Measurements from ENCODE around the gene KRTAP3-3.

DNA sequence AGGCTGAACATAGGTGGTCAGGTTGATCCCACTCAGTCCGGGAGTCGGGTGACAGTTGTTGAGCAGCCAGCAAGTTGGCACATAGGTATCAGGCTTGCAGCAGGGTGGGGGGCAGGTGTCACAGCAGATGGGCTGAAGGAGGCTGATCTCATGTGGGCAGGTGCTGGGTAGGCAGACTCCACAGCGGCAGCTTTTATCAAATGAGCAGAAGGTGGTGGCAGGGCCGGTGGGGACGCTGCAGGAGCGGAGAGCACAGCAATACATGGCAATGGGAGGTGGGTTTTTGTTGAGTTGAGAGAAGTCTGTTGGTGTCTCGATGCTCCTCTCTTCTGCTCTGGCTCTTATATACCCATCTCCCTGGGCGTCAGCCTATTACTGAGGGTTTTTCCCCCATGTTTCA lies 14.8 kb upstream of the KRTAP3-3 start, which contains the start of gene KRTAP3-1:
- TF ChIP-seq, protein P1, sequence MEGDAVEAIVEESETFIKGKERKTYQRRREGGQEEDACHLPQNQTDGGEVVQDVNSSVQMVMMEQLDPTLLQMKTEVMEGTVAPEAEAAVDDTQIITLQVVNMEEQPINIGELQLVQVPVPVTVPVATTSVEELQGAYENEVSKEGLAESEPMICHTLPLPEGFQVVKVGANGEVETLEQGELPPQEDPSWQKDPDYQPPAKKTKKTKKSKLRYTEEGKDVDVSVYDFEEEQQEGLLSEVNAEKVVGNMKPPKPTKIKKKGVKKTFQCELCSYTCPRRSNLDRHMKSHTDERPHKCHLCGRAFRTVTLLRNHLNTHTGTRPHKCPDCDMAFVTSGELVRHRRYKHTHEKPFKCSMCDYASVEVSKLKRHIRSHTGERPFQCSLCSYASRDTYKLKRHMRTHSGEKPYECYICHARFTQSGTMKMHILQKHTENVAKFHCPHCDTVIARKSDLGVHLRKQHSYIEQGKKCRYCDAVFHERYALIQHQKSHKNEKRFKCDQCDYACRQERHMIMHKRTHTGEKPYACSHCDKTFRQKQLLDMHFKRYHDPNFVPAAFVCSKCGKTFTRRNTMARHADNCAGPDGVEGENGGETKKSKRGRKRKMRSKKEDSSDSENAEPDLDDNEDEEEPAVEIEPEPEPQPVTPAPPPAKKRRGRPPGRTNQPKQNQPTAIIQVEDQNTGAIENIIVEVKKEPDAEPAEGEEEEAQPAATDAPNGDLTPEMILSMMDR (IDR thresholded peaks at IDR 0.05), result no peak
- TF ChIP-seq POLR2AphosphoS5 (IDR thresholded peaks at IDR 0.05), result no peak

Data from prostate gland (tissue), 2 donors.